H9 (cell line): ENCODE data around the gene C16orf78. TPM values are rescaled to one million over a fixed set of nuclear protein-coding genes. Genes with fewer than 3 reads are reported as not detected.

Experiments
- DNase-seq: peaks from one replicate; pipeline ENCODE4 v3.0.0-alpha.2; 2017
- H2AFZ ChIP-seq: one replicate; pipeline ENCODE4 v1.6.1; 2013; ENCODE audit warnings: mild to moderate bottlenecking, low read length, control low read depth, moderate library complexity
- H2AK5ac ChIP-seq: 2 replicates; pipeline ENCODE4 v1.6.1; 2013; ENCODE audit warnings: low read length, control low read depth, mixed read lengths; ENCODE audit not compliant: insufficient read length
- H2BK120ac ChIP-seq: one replicate; pipeline ENCODE4 v1.6.1; 2013; ENCODE audit warnings: low read depth, mild to moderate bottlenecking, low read length, control low read depth, inconsistent platforms; ENCODE audit not compliant: poor library complexity, severe bottlenecking
- H2BK12ac ChIP-seq: 2 replicates; pipeline ENCODE4 v1.6.1; 2013; ENCODE audit warnings: low read length, control low read depth, mixed read lengths, low read depth; ENCODE audit not compliant: insufficient read length
- H2BK15ac ChIP-seq: 2 replicates; pipeline ENCODE4 v1.6.1; 2013; ENCODE audit warnings: low read depth, low read length, control low read depth
- H2BK20ac ChIP-seq: one replicate; pipeline ENCODE4 v1.6.1; 2013; ENCODE audit warnings: low read depth, mild to moderate bottlenecking, low read length, control low read depth, inconsistent platforms; ENCODE audit not compliant: poor library complexity, severe bottlenecking
- H2BK5ac ChIP-seq: 2 replicates; pipeline ENCODE4 v1.6.1; 2013; ENCODE audit warnings: low read length, control low read depth, mixed read lengths; ENCODE audit not compliant: insufficient read length
- H3K14ac ChIP-seq: 2 replicates; pipeline ENCODE4 v1.6.1; 2013; ENCODE audit warnings: low read length, control low read depth; ENCODE audit not compliant: insufficient read depth
- H3K18ac ChIP-seq: 2 replicates; pipeline ENCODE4 v1.6.1; 2013; ENCODE audit warnings: low read depth, mild to moderate bottlenecking, mixed read lengths, low read length, control low read depth; ENCODE audit not compliant: insufficient read length
- H3K23ac ChIP-seq: 2 replicates; pipeline ENCODE4 v1.6.1; 2013; ENCODE audit warnings: low read length, control low read depth, mixed read lengths, low read depth; ENCODE audit not compliant: insufficient read length
- H3K23me2 ChIP-seq: 2 replicates; pipeline ENCODE4 v1.6.1; 2013; ENCODE audit warnings: low read depth, mild to moderate bottlenecking, mixed read lengths, low read length, control low read depth; ENCODE audit not compliant: insufficient read length, poor library complexity, severe bottlenecking
- H3K27ac ChIP-seq: 2 replicates; pipeline ENCODE4 v1.5.1; 2013; ENCODE audit warnings: low read length, control low read depth, mixed read lengths, low read depth; ENCODE audit not compliant: insufficient read length
- H3K27me3 ChIP-seq: 2 replicates; pipeline ENCODE4 v1.6.1; 2013; ENCODE audit warnings: low read length, control low read depth, inconsistent platforms; ENCODE audit not compliant: insufficient read depth
- H3K4ac ChIP-seq: 2 replicates; pipeline ENCODE4 v1.6.1; 2013; ENCODE audit warnings: low read depth, mild to moderate bottlenecking, control low read depth, inconsistent platforms, low read length, moderate library complexity
- H3K4me1 ChIP-seq: 2 replicates; pipeline ENCODE4 v1.6.1; 2013; ENCODE audit warnings: low read length, control low read depth, inconsistent platforms; ENCODE audit not compliant: insufficient read depth
- H3K4me2 ChIP-seq: 2 replicates; pipeline ENCODE4 v1.6.1; 2013; ENCODE audit warnings: low read length, control low read depth, mixed read lengths; ENCODE audit not compliant: insufficient read length, insufficient read depth
- H3K56ac ChIP-seq: 2 replicates; pipeline ENCODE4 v1.6.1; 2013; ENCODE audit warnings: low read depth, mild to moderate bottlenecking, mixed read lengths, low read length, control low read depth; ENCODE audit not compliant: insufficient read length
- H3K79me1 ChIP-seq: 2 replicates; pipeline ENCODE4 v1.6.1; 2013; ENCODE audit warnings: low read depth, mild to moderate bottlenecking, moderate library complexity, low read length, control low read depth, inconsistent platforms; ENCODE audit not compliant: insufficient read depth, poor library complexity, severe bottlenecking
- H3K79me2 ChIP-seq: 2 replicates; pipeline ENCODE4 v1.6.1; 2013; ENCODE audit warnings: low read length, control low read depth, inconsistent platforms; ENCODE audit not compliant: insufficient read depth
- H3K9ac ChIP-seq: 2 replicates; pipeline ENCODE4 v1.6.1; 2013; ENCODE audit warnings: low read length, control low read depth, mixed read lengths; ENCODE audit not compliant: insufficient read length; ENCODE audit errors: extremely low read depth
- H3K9me3 ChIP-seq: one replicate; pipeline ENCODE4 v1.6.1; 2013; ENCODE audit warnings: low read depth, low read length, inconsistent platforms; ENCODE audit not compliant: control insufficient read depth
- H3T11ph ChIP-seq: one replicate; pipeline ENCODE4 v1.6.1; 2013; ENCODE audit warnings: mild to moderate bottlenecking, low read length, control low read depth, inconsistent platforms
- H4K20me1 ChIP-seq: one replicate; pipeline ENCODE4 v1.6.1; 2013; ENCODE audit not compliant: control insufficient read depth, insufficient read length, insufficient read depth
- H4K5ac ChIP-seq: 2 replicates; pipeline ENCODE4 v1.6.1; 2013; ENCODE audit warnings: low read depth, mild to moderate bottlenecking, mixed read lengths, low read length, control low read depth; ENCODE audit not compliant: insufficient read length
- H4K8ac ChIP-seq: replicated peaks from 2 replicates; pipeline ENCODE4 v1.6.1; 2013; ENCODE audit warnings: low read length, control low read depth, mixed read lengths, low read depth; ENCODE audit not compliant: insufficient read length
- H4K91ac ChIP-seq: 2 replicates; pipeline ENCODE4 v1.6.1; 2013; ENCODE audit warnings: low read depth, mild to moderate bottlenecking, moderate library complexity, mixed read lengths, low read length, control low read depth; ENCODE audit not compliant: insufficient read length
- H3K27ac Mint-ChIP-seq, 3 experiments: 2 replicates in 2 of 3; 3 replicates in 1 of 3; pipeline ENCODE4 v1.8.0; 2020 to 2021; ENCODE audit warnings: mixed read lengths in 3 of 3, mild to moderate bottlenecking in 1 of 3, moderate library complexity in 1 of 3
- H3K27me3 Mint-ChIP-seq: 2 replicates; pipeline ENCODE4 v1.8.0; 2021; ENCODE audit warnings: low read depth, mild to moderate bottlenecking, moderate library complexity, mixed read lengths
- H3K36me3 Mint-ChIP-seq, 3 experiments: 2 replicates in 2 of 3; 3 replicates in 1 of 3; pipeline ENCODE4 v1.8.0; 2020 to 2021; ENCODE audit warnings: low read depth in 3 of 3, mixed read lengths in 3 of 3; ENCODE audit not compliant: insufficient read depth in 1 of 3
- H3K4me1 Mint-ChIP-seq, 2 experiments: 2 replicates each; pipeline ENCODE4 v1.8.0; 2020; ENCODE audit warnings: mixed read lengths in 2 of 2
- H3K4me3 Mint-ChIP-seq, 2 experiments: 2 replicates in 1 of 2; 3 replicates in 1 of 2; pipeline ENCODE4 v1.8.0; 2020 to 2021; ENCODE audit warnings: mild to moderate bottlenecking in 2 of 2, mixed read lengths in 2 of 2, moderate library complexity in 1 of 2
- H3K9me3 Mint-ChIP-seq, 2 experiments: 2 replicates in 1 of 2; 3 replicates in 1 of 2; pipeline ENCODE4 v1.8.0; 2020; ENCODE audit warnings: mild to moderate bottlenecking in 2 of 2, mixed read lengths in 2 of 2, moderate library complexity in 1 of 2
- CTCF ChIP-seq: fragments of 200-600 bp; sonication (generic); conservative IDR thresholded peaks from 3 replicates; pipeline ENCODE4 v1.8.0; 2021; ENCODE audit warnings: antibody characterized with exemption, mild to moderate bottlenecking
- WGBS: extraction: QIAGEN DNeasy Blood & Tissue Kit; methylation state at CpG from one replicate; pipeline ENCODE4 v1.1.7; 2013; ENCODE audit warnings: missing lambda C conversion rate, low lambda C conversion rate, mixed read lengths; ENCODE audit not compliant: insufficient read length; ENCODE audit errors: extremely low coverage; 5-methylcytosine and 5-hydroxymethylcytosine counted together
- total RNA-seq: library from RNA; stranded (reverse); gene quantifications from 2 replicates; pipeline ENCODE4 v1.2.1, GENCODE V29; 2021

C16orf78 gene
- total RNA-seq, 1 experiment from 2014 or later = not detected

- Histone ChIP-seq H2BK5ac (no peak overlapping the region), H2BK120ac (no peak overlapping the region), H3K79me1 (no peaks in the 10 kb centered on the region), H3K79me2 (no peaks in the 10 kb centered on the region), H3K27me3 (no peaks in the 10 kb centered on the region; the same call in 1 of the 2 replicates), H3K9me3 (no peaks in the 10 kb centered on the region), H3T11ph (no peak overlapping the region), H4K8ac (no peak overlapping the region), H3K23ac (no peak overlapping the region), H3K14ac (no peak overlapping the region), H3K27ac (no peak overlapping the region), H3K56ac (no peak overlapping the region), H4K91ac (no peak overlapping the region), H3K18ac (no peak overlapping the region), H3K23me2 (no peaks in the 10 kb centered on the region), H2AK5ac (no peak overlapping the region), H2BK20ac (no peak overlapping the region), H2AFZ (no peak overlapping the region), H2BK12ac (no peak overlapping the region), H4K20me1 (no peaks in the 10 kb centered on the region), H3K4me1 (no peaks in the 10 kb centered on the region), H4K5ac (no peak overlapping the region), H3K4ac (no peak overlapping the region), H3K4me2 (no peak overlapping the region), H3K9ac (no peak overlapping the region), H2BK15ac (no peak overlapping the region)
- no peaks in the 10 kb centered on the region for H3K36me3 Mint-ChIP-seq
- no CpG with 5 or more reads among the region's 1 CpG for WGBS
- peaks cover 2 to 6% of the 10 kb centered on the region in 2 experiments; a peak in 1 of 4 replicates for H3K4me1 Mint-ChIP-seq
- peak; percentile 65 for TF ChIP-seq CTCF
- H3K27me3 Mint-ChIP-seq = peaks cover under 1% of the 10 kb centered on the region; the same call in 1 of the 2 replicates
- DNase-seq = peak; percentile 67
- no peak overlapping the region for H3K4me3 Mint-ChIP-seq
- no peak overlapping the region; a peak in 1 of 7 replicates for H3K27ac Mint-ChIP-seq
- H3K9me3 Mint-ChIP-seq = no peaks in the 10 kb centered on the region; a peak in 1 of 5 replicates
Observed at GRCh38 chr16:49382916-49383315, 9.3 kb downstream of the C16orf78 start.
